Tibial nerve (tissue), 3 donors: ENCODE measurements around the gene TCP1.

ENCODE experiments used
- CTCF ChIP-seq, 5 experiments: fragments of 200-600 bp in 3 of 5; fragments of 450-650 bp in 2 of 5; sonication (generic) in 3 of 5; IDR thresholded peaks; one replicate each; pipeline ENCODE4 v1.5.1; 2016 to 2019; ENCODE audit warnings: antibody characterized with exemption in 5 of 5, mild to moderate bottlenecking in 3 of 5, moderate library complexity in 2 of 5
- POLR2A ChIP-seq, 2 donors: fragments of 450-650 bp; IDR thresholded peaks; one replicate each; pipeline ENCODE4 v1.6.1; 2017; ENCODE audit warnings: antibody characterized with exemption in 2 of 2, mild to moderate bottlenecking in 2 of 2, moderate library complexity in 2 of 2

DNA sequence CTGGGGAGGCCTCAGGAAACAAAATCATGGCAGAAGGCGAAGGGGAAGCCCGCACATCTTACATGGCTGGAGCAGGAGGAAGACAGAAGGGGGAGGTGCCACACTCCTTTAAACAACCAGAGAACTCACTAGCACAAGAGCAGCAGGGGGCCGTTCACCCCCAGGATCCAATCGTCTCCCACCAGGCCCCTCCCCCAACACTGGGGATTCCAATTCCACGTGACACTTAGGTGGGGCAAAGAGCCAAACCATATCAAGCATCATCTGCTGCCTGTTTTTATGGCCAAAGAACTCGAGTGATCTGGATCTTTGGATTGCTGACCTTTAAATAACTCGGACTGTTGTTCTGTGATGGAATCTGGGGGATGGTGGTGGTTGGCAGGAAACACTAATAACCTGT lies 38.7 kb upstream of the TCP1 start:
- TF ChIP-seq CTCF (IDR thresholded peaks at IDR 0.05), result no peak
- TF ChIP-seq POLR2A (IDR thresholded peaks at IDR 0.05), result no peak
